ENCODE results near the gene BRMS1.
"Not testable (repeated sequence)": the region's sequence is repeated elsewhere in the genome, so short reads cannot be mapped to it uniquely, and the experiment has no call there.

BRMS1 gene

GRCh38 chr11:66362481-66363147, 17.7 kb upstream of the BRMS1 start:
- ChIA-PET POLR2A (ENCODE audit: low non-redundant PET) (no interaction called here), CTCF (interaction anchor here (0.7 to 2.5 kb wide), 5 partner anchors 14 to 33 kb away, joined by 3 to 7 read pairs (median 3); no protein-coding TSS in a partner anchor)
- H3K27ac ChIP-seq = peak overlapping the region; percentile 14; the same call in 1 of the 2 replicates
- DNase-seq (ENCODE audit: low spot score) = no peak
- TF ChIP-seq CTCF (conservative IDR thresholded peaks at IDR 0.05; ENCODE audit: low read depth) = no peak

DNA sequence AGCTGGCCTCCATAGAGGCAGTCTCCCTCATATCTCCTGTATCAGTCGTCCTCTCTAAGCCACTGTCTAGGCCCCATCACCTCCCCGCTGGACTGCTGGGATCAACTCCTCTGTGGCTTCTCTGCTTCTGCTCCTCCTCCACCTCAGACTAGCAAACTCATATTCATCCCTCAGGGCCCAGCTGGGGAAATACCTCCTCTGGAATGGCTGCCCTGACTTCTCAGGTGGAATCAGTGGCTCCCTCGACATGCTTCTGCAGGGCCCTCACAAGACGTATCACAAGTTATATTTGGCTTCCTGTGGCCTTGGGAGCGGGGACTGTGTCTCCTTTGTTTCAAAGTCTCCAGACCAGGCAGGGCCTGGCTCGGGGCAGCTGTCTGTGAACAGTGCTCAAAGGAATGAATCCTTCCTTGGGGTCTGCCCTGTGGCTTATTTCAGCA, 16.6 kb upstream of the BRMS1 start:
- TF ChIP-seq CTCF (conservative IDR thresholded peaks at IDR 0.05; ENCODE audit: low read depth) = no peak
- ChIA-PET POLR2A (ENCODE audit: low non-redundant PET) (no interaction called here), CTCF (interaction anchor here (0.6 to 1.2 kb wide), 2 partner anchors 24 to 57 kb away, joined by 3 read pairs; no protein-coding TSS in a partner anchor)
- DNase-seq (ENCODE audit: low spot score) = no peak
- H3K27ac ChIP-seq = peak overlapping the region; percentile 23; the same call in 1 of the 2 replicates

- DNase-seq (ENCODE audit: low spot score) = no peak
- no peak for TF ChIP-seq CTCF (conservative IDR thresholded peaks at IDR 0.05; ENCODE audit: low read depth)
- ChIA-PET POLR2A (ENCODE audit: low non-redundant PET) (interaction anchor here (0.7 kb wide), 1 partner anchor 1204 kb away, joined by 3 read pairs; no protein-coding TSS in a partner anchor), CTCF (interaction anchor here (0.7 kb wide), 1 partner anchor 24 kb away, joined by 3 read pairs; the partner anchor contains the start of gene RIN1)
- H3K27ac ChIP-seq = peak overlapping the region; percentile 23; the same call in 1 of the 2 replicates
These were observed 15.6 kb upstream of the BRMS1 start for GRCh38 chr11:66360406-66361073.

DNA sequence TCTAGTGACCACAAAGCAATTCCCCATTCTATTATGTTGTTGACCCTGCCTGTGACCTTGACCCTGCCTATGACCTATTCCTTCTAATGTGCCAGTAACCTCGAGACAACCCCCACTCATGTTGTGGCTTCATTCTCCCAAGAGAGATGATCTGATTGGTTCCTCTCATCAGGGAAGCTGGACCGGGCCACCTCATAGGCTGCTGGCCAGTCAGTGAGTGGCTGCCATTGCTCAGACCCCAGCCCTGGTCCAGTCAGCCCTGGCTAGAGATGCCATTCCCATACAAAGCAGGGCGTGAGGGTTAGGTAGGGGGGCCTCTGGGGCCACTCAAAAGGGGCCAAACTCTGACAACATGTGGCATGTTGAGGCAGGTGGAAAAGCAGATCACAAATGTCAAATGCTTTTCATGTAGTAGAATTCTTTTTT, 14.8 kb upstream of the BRMS1 start:
- ChIA-PET POLR2A (ENCODE audit: low non-redundant PET) (interaction anchor here (0.7 kb wide), 1 partner anchor 1204 kb away, joined by 3 read pairs; no protein-coding TSS in a partner anchor), CTCF (interaction anchor here (0.7 kb wide), 1 partner anchor 23 kb away, joined by 3 read pairs; the partner anchor contains the start of gene RIN1)
- no peak for TF ChIP-seq CTCF (conservative IDR thresholded peaks at IDR 0.05; ENCODE audit: low read depth)
- no peak overlapping the region for H3K27ac ChIP-seq
- no peak for DNase-seq (ENCODE audit: low spot score)

GRCh38 chr11:66350560-66351235, 5.8 kb upstream of the BRMS1 start:
- DNase-seq (ENCODE audit: low spot score); POLR2A ChIA-PET (ENCODE audit: low non-redundant PET); H3K27ac ChIP-seq: not testable (repeated sequence)
- CTCF ChIA-PET = interaction anchor here (0.6 to 0.7 kb wide), 2 partner anchors 39 to 67 kb away, joined by 3 to 5 read pairs; no protein-coding TSS in a partner anchor

- no peak for TF ChIP-seq CTCF (conservative IDR thresholded peaks at IDR 0.05; ENCODE audit: low read depth)
- POLR2A ChIA-PET (ENCODE audit: low non-redundant PET) = no interaction called here
- CTCF ChIA-PET = no interaction called here
- no peak for DNase-seq (ENCODE audit: low spot score)
- peak overlapping the region; percentile 92 for H3K27ac ChIP-seq
These were observed 4.1 kb upstream of the BRMS1 start for GRCh38 chr11:66349084-66349386.
